HG02981 (cell line): ENCODE measurements around the gene FOXL2NB.
A peak's percentile ranks its signal among the peaks of the same experiment; 100 is the strongest.
"Not testable (repeated sequence)": the region's sequence is repeated elsewhere in the genome, so short reads cannot be mapped to it uniquely, and the experiment has no call there.

Experiments
- ATAC-seq: cut with Tn5 transposase; IDR thresholded peaks from one replicate; pipeline ENCODE4 v1.9.1; 2021; ENCODE audit warnings: mild to moderate bottlenecking, moderate library complexity; ENCODE audit not compliant: unreplicated experiment

FOXL2NB gene

GRCh38 chr3:138946663-138947494, at the start of gene FOXL2NB, which contains the start of gene FOXL2:
Gene FOXL2NB, plus strand, starts transcription at chr3:138947217. Its CDS starts 148 bp downstream, at chr3:138947365.
Gene FOXL2, minus strand, starts transcription at chr3:138947137. Its CDS starts 415 bp downstream, at chr3:138946722.
- ATAC-seq: no peak

- no peak for ATAC-seq
These were observed 48.7 kb upstream of the FOXL2NB start for GRCh38 chr3:138898301-138898700.

GRCh38 chr3:138898708-138899107, 48.3 kb upstream of the FOXL2NB start:
- no peak for ATAC-seq

GRCh38 chr3:138899351-138899991, 47.5 kb upstream of the FOXL2NB start:
- ATAC-seq: no peak

- ATAC-seq: no peak
These were observed 45.5 kb upstream of the FOXL2NB start for GRCh38 chr3:138901567-138901966.

- no peak for ATAC-seq
These were observed 44.8 kb upstream of the FOXL2NB start for GRCh38 chr3:138902171-138902570.

GRCh38 chr3:138907539-138907938, 39.5 kb upstream of the FOXL2NB start:
- ATAC-seq: no peak

GRCh38 chr3:138908846-138909245, 38.2 kb upstream of the FOXL2NB start:
- ATAC-seq: no peak

- ATAC-seq: no peak
These were observed 37.1 kb upstream of the FOXL2NB start for GRCh38 chr3:138909904-138910303.

- no peak for ATAC-seq
These were observed 35.4 kb upstream of the FOXL2NB start for GRCh38 chr3:138911621-138912020.

GRCh38 chr3:138912237-138912636, 34.8 kb upstream of the FOXL2NB start:
- ATAC-seq: no peak

- no peak for ATAC-seq
These were observed 33.3 kb upstream of the FOXL2NB start for GRCh38 chr3:138913766-138914165.

- ATAC-seq: peak; percentile 2
These were observed 32.0 kb upstream of the FOXL2NB start for GRCh38 chr3:138914870-138915502.

- peak; percentile 80 for ATAC-seq
These were observed 31.2 kb upstream of the FOXL2NB start for GRCh38 chr3:138915503-138916498.

- no peak for ATAC-seq
These were observed 30.2 kb upstream of the FOXL2NB start for GRCh38 chr3:138916824-138917223.

GRCh38 chr3:138919325-138919724, 27.7 kb upstream of the FOXL2NB start:
- no peak for ATAC-seq

GRCh38 chr3:138921316-138922292, 25.4 kb upstream of the FOXL2NB start:
- no peak for ATAC-seq

- ATAC-seq: not testable (repeated sequence)
These were observed 24.6 kb upstream of the FOXL2NB start for GRCh38 chr3:138922400-138922799.

GRCh38 chr3:138923531-138923994, 23.5 kb upstream of the FOXL2NB start:
- ATAC-seq: peak; percentile 78
